NB4 (cell line): ENCODE data around the gene SPATS2.

Source experiments
- CTCF ChIP-seq: IDR thresholded peaks from one replicate; pipeline ENCODE4 v1.5.1; 2012; ENCODE audit warnings: low read depth, low read length
- MAX ChIP-seq: IDR thresholded peaks from 2 replicates; pipeline ENCODE4 v1.6.1; 2011; ENCODE audit warnings: low read depth, low read length
- POLR2A ChIP-seq: IDR thresholded peaks from 2 replicates; pipeline ENCODE4 v1.6.1; 2011; ENCODE audit warnings: mild to moderate bottlenecking; ENCODE audit not compliant: insufficient read length; ENCODE audit errors: extremely low read depth

DNA sequence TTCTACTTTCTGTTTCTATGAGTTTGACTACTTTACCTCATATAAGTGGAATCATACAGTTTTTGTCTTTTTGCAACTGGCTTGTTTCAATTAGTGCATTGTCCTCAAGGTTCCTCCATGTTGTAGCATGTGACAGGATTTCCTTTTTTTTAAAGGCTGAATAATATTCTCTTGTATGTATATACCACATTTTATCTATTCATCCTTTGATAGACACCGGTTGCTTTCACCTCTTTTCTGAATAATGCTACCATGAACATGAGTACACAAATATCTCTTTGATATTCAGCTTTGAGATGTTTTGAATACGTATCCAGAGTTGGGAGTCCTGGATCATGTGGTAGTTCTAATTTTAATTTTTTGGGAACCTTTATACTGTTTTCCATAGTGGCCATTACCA is 65.4 kb downstream of the SPATS2 start:
- TF ChIP-seq MAX (no peak), CTCF (no peak), POLR2A (no peak)
